K562 (cell line): ENCODE data around the gene ZNF587. TPM values are rescaled to one million over a fixed set of nuclear protein-coding genes. Genes with fewer than 3 reads are reported as not detected.
"Not testable (repeated sequence)": the region's sequence is repeated elsewhere in the genome, so short reads cannot be mapped to it uniquely, and the experiment has no call there.

Experiments
- ATAC-seq: fragments of 200-7000 bp; cut with Tn5 transposase; 3 replicates; pipeline ENCODE4 v1.9.1; 2020; ENCODE audit warnings: moderate library complexity
- BruUV-seq: library from RNA; stranded (reverse); fragments of 400-500 nt; replicated peaks from 2 replicates; lab custom pipeline; 2021; lab: Mats Ljungman, UMichigan
- CTCF ChIA-PET: fragments of 300-600 bp; formaldehyde crosslinking; extraction: SDS; loops from one replicate; lab custom pipeline; 2021; ENCODE audit warnings: low intra/inter-chr PET ratio; lab: Yijun Ruan, JAX
- POLR2A ChIA-PET: fragments of 300-600, 350-650 bp; sonication (Branson Sonifier 250); formaldehyde crosslinking; extraction: SDS; loops from one replicate; lab custom pipeline; 2021; ENCODE audit warnings: antibody characterized with exemption, inconsistent platforms; lab: Yijun Ruan, JAX
- DNase-seq, 4 experiments: peaks; one replicate each; pipeline versions ENCODE4 v3.0.0 to v3.0.0-alpha.2; 2011 to 2018; ENCODE audit warnings: low spot score in 3 of 4, mixed read lengths in 3 of 4; ENCODE audit errors: extremely low read depth in 1 of 4
- FAIRE-seq: peaks from 2 replicates; lab custom pipeline; 2011; peaks lifted over from hg19 to GRCh38; lab: Jason Lieb, UNC
- H2AFZ ChIP-seq: 2 replicates; pipeline ENCODE4 v1.6.0; 2011; ENCODE audit warnings: low read depth, low read length, control low read depth, inconsistent platforms
- H3K27ac ChIP-seq: fragments of 200-600 bp; 3 replicates; pipeline ENCODE4 v1.8.0; 2011; ENCODE audit warnings: low read depth, mild to moderate bottlenecking, control low read depth, inconsistent platforms, low read length, moderate library complexity, mixed read lengths; ENCODE audit errors: extremely low read depth
- H3K27me3 ChIP-seq, 2 experiments: fragments of 300-600 bp in 1 of 2; 2 replicates in 1 of 2; 3 replicates in 1 of 2; pipeline versions ENCODE4 v1.6.0 to v1.8.0; 2011; ENCODE audit warnings: inconsistent platforms in 2 of 2, low read length in 2 of 2, mild to moderate bottlenecking in 1 of 2, mixed read lengths in 1 of 2, moderate library complexity in 1 of 2; ENCODE audit not compliant: control insufficient read depth in 2 of 2, insufficient read depth in 2 of 2
- H3K36me3 ChIP-seq: fragments of 300-600 bp; 3 replicates; pipeline ENCODE4 v1.8.0; 2011; ENCODE audit warnings: mild to moderate bottlenecking, low read length, inconsistent platforms; ENCODE audit not compliant: control insufficient read depth, insufficient read depth
- H3K4me1 ChIP-seq, 2 experiments: fragments of 200-600 bp in 1 of 2; replicated peaks in 1 of 2; 2 replicates in 1 of 2; 3 replicates in 1 of 2; pipeline versions ENCODE4 v1.5.1 to v1.8.0; 2011; ENCODE audit warnings: inconsistent platforms in 2 of 2, low read length in 2 of 2, mild to moderate bottlenecking in 1 of 2, mixed read lengths in 1 of 2, moderate library complexity in 1 of 2; ENCODE audit not compliant: control insufficient read depth in 2 of 2, insufficient read depth in 2 of 2
- H3K4me2 ChIP-seq: 2 replicates; pipeline ENCODE4 v1.6.1; 2011; ENCODE audit warnings: low read length, control low read depth, inconsistent platforms, mixed read lengths; ENCODE audit not compliant: insufficient read depth
- H3K4me3 ChIP-seq: fragments of 200-600 bp; sonication (generic), shearing (Covaris generic); 2 replicates; pipeline ENCODE4 v1.5.1; 2016; ENCODE audit warnings: control low read depth, inconsistent platforms
- H3K79me2 ChIP-seq: fragments of 200-600 bp; 3 replicates; pipeline ENCODE4 v1.8.0; 2011; ENCODE audit warnings: low read length, inconsistent platforms; ENCODE audit not compliant: control insufficient read depth, insufficient read depth
- H3K9ac ChIP-seq, 2 experiments: 2 replicates each; pipeline versions ENCODE4 v1.6.0 to v1.6.1; 2011; ENCODE audit warnings: low read depth in 2 of 2, low read length in 2 of 2, control low read depth in 1 of 2, inconsistent platforms in 1 of 2, mild to moderate bottlenecking in 1 of 2, mixed read lengths in 1 of 2; ENCODE audit not compliant: insufficient read depth in 1 of 2
- H3K9me1 ChIP-seq: one replicate; pipeline ENCODE4 v1.6.0; 2011; ENCODE audit warnings: inconsistent platforms, mild to moderate bottlenecking, low read length, moderate library complexity; ENCODE audit not compliant: control insufficient read depth, insufficient read depth
- H3K9me3 ChIP-seq: replicated peaks from 2 replicates; pipeline ENCODE4 v1.5.1; 2011; ENCODE audit warnings: low read depth, low read length, inconsistent platforms; ENCODE audit not compliant: control insufficient read depth, insufficient read depth
- H4K20me1 ChIP-seq: replicated peaks from 2 replicates; pipeline ENCODE4 v1.6.1; 2011; ENCODE audit warnings: low read length, inconsistent platforms, mixed read lengths; ENCODE audit not compliant: control insufficient read depth, insufficient read depth
- FOXJ3 ChIP-seq: sonication (generic); formaldehyde crosslinking; IDR thresholded peaks from 2 replicates; pipeline ENCODE4 v1.4.0; 2020; ENCODE audit warnings: mild to moderate bottlenecking, missing genetic modification reagents
- TCFL5 ChIP-seq: fragments of 250-450 bp; sonication (Bioruptor Pico); conservative IDR thresholded peaks from 2 replicates; pipeline ENCODE4 v1.6.1; 2021; ENCODE audit warnings: mild to moderate bottlenecking, moderate library complexity, matching md5 sums
- WGBS: fragments of 100-300 bp; shearing (Covaris generic); methylation state at CpG from one replicate; pipeline ENCODE4 v1.1.6; 2016; ENCODE audit warnings: low coverage, mixed read lengths; ENCODE audit not compliant: insufficient coverage; ENCODE audit errors: missing lambda C conversion rate; 5-methylcytosine and 5-hydroxymethylcytosine counted together
- in situ Hi-C: fragments of 300-500 bp; cut with MboI; formaldehyde crosslinking; loops from 4 replicates; pipeline ENCODE4 v1.15.0; 2018; ENCODE audit warnings: inconsistent platforms, mixed read lengths
- intact Hi-C: fragments of 100-400 bp; cut with micrococcal nuclease; formaldehyde crosslinking; loops from 2 replicates; pipeline ENCODE4 v1.14.2; 2022
- polyA plus RNA-seq, 8 experiments: library from polyadenylated mRNA; depleted of rRNA in 4 of 8; stranded (reverse) in 5 of 8; unstranded in 3 of 8; fragments of >200 nt; fragmentation: Nextera tagmentation in 2 of 8; fragmentation: Illumina TruSeq in 1 of 8; extraction: Ambion mirVana in 2 of 8; extraction: Trizol in 1 of 8; gene quantifications; 2 replicates each; pipeline versions ENCODE4 v1.2.1 to v1.2.3, GENCODE V29; 2011 to 2014; ENCODE audit warnings: inconsistent platforms in 1 of 8, missing spikeins in 1 of 8
- total RNA-seq, 7 experiments: library from RNA; depleted of rRNA in 6 of 7; stranded (reverse); fragments of >200 nt in 6 of 7; fragmentation: Illumina TruSeq in 2 of 7; extraction: Trizol in 2 of 7; gene quantifications; 2 replicates each; pipeline versions ENCODE4 v1.2.1 to v1.2.3, GENCODE V29; 2011 to 2021; ENCODE audit warnings: low replicate concordance in 1 of 7
- TF ChIP-seq, protein P1 (sequence below), 2 experiments: fragments of 250-450 bp in 1 of 2; fragments of 450-650 bp in 1 of 2; sonication (Bioruptor Pico) in 1 of 2; IDR thresholded peaks; 2 replicates each; pipeline versions ENCODE4 v1.6.1 to v1.8.0; 2016 to 2021; ENCODE audit warnings: mild to moderate bottlenecking in 2 of 2, moderate library complexity in 2 of 2, missing compliant biosample characterization in 1 of 2, missing genetic modification characterization in 1 of 2

ZNF587 gene
- total and polyA plus RNA-seq, 9 of the 15 experiments (the other 6 are each of a cell fraction or from before 2014, with no cell fraction given): 3.2 to 42.0 (median 24.9) TPM

DNA sequence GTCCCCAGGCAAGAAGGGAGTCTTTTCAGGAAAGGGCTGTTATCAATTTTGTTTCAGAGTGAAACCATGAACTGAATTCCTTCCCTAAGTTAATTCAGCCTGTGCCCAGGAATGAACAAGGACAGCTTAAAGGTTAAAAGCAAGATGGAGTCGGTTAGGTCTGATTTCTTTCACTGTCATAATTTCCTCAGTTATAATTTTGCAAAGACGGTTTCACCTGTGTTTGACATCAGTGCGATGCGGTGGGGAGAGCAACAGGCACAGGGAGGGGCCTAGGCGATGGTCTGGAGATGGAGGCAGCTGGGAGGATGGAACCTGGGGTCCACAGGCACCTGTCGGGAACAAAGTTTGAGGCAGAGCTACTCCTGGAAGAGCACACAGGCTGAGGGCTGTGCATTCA lies 29.1 kb upstream of the ZNF587 start (continued):
- TF ChIP-seq FOXJ3 (CRISPR knock-in tag) (no peak), TCFL5 (CRISPR knock-in tag) (no peak)
- TF ChIP-seq, protein P1, sequence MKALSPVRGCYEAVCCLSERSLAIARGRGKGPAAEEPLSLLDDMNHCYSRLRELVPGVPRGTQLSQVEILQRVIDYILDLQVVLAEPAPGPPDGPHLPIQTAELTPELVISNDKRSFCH (CRISPR knock-in tag; IDR thresholded peaks at IDR 0.05): no peak
- TF ChIP-seq, protein P1 (tag; IDR thresholded peaks at IDR 0.05): peak; percentile 53; the same call in 1 of the 2 replicates

DNA sequence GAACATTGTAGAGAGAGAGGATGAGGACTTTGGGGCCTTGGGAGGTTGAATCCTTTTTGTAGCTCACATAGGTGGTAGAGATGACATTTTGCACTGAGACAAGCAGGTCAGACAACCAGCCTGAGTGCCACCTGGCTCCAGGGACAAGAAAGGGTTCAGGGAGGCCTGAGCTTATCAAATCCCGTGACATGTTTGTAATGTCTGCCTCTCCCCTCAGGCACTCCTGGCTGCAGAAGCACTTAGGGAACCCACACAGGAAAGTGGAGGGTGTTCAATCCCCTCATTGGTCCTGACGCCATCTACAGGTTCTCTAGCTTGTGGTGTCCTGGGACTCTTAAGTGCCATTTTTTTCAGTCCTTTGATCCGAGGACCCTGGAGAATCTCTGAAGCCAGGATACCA lies 28.6 kb upstream of the ZNF587 start:
- WGBS: 25% methylated on average over 2 of the region's 3 CpGs
- H2AFZ ChIP-seq, H3K27ac ChIP-seq, H3K9me3 ChIP-seq, in situ Hi-C loops, H3K9me1 ChIP-seq, CTCF ChIA-PET, intact Hi-C loops, DNase-seq, H3K27me3 ChIP-seq, H4K20me1 ChIP-seq, BruUV-seq: not testable (repeated sequence)
- peaks cover 4 to 13% of the 10 kb centered on the region in 2 experiments; a peak in 3 of 5 replicates for H3K4me1 ChIP-seq
- peak overlapping the region; percentile 83; the same call in 1 of the 2 replicates for H3K4me2 ChIP-seq
- peak overlapping the region in 1 of 2 experiments; percentile 95; a peak in 1 of 4 replicates for H3K9ac ChIP-seq
- ATAC-seq (peak; percentile 8; the same call in 1 of the 3 replicates), FAIRE-seq (peak; percentile 65)
- H3K4me3 ChIP-seq: peak overlapping the region; percentile 91; the same call in 1 of the 2 replicates
- peaks cover 55% of the 10 kb centered on the region for H3K36me3 ChIP-seq
- H3K79me2 ChIP-seq: peaks cover 70% of the 10 kb centered on the region
- POLR2A ChIA-PET: interaction anchor here (0.6 to 0.7 kb wide), 2 partner anchors 28 to 73 kb away, joined by 3 read pairs; partner anchors contain the start of gene ZNF587

DNA sequence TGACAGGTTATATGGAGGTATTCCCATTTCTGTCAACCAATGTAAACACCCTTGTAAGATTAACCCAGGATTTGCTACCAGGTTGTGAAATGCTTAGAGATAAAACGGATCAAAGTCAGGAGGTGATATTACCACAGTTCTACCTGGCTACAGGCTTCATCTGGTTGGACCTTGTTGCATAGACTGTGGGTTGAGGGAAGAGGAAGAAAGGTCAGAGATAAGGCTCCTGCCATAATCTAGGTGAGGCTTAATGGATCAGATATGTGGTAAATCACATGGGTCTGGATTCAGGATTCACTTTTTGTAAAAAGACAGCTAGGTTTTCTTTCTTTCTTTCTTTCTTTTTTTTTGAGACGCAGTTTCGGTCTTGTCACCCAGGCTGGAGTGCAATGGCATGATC lies 28.2 kb upstream of the ZNF587 start:
- H2AFZ ChIP-seq, FAIRE-seq, CTCF ChIA-PET, intact Hi-C loops, H3K9ac ChIP-seq, H3K4me3 ChIP-seq, H4K20me1 ChIP-seq, in situ Hi-C loops, ATAC-seq, DNase-seq, BruUV-seq, H3K9me3 ChIP-seq, H3K4me2 ChIP-seq, H3K9me1 ChIP-seq, H3K27ac ChIP-seq, H3K27me3 ChIP-seq: not testable (repeated sequence)
- Histone ChIP-seq H3K36me3 (peaks cover 58% of the 10 kb centered on the region), H3K4me1 (peaks cover 4 to 13% of the 10 kb centered on the region in 2 experiments; a peak in 3 of 5 replicates), H3K79me2 (peaks cover 74% of the 10 kb centered on the region)
- 100% methylated on average over 2 of the region's 3 CpGs for WGBS
- POLR2A ChIA-PET: interaction anchor here (0.6 to 0.7 kb wide), 2 partner anchors 28 to 73 kb away, joined by 3 read pairs; partner anchors contain the start of gene ZNF587

DNA sequence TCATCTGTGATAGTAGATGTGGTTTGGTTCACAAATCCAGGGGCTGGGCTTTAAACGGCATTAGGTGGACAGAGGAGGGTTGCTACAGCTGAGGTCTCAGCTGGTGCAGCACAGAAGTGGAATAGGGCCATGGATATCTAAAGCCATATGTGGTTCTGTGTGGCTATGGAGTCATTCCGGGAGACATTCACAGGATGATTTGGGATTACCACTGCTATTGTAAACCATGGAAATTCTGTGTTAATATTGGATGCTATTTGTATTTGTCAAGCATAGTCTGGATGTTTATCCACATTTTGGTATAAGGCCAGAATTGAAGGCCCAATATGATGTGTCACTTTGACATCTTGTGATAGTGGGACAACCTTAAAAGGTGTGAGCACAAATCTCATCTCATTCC lies 26.5 kb upstream of the ZNF587 start:
- in situ Hi-C loops, H3K4me3 ChIP-seq, ATAC-seq, H3K9me1 ChIP-seq, H3K4me1 ChIP-seq, H3K27ac ChIP-seq, H3K9me3 ChIP-seq, POLR2A ChIA-PET, H3K9ac ChIP-seq, DNase-seq, FAIRE-seq, H3K4me2 ChIP-seq, CTCF ChIA-PET, H3K27me3 ChIP-seq, H2AFZ ChIP-seq, intact Hi-C loops, H4K20me1 ChIP-seq, BruUV-seq: not testable (repeated sequence)
- Histone ChIP-seq H3K79me2 (peaks cover 85% of the 10 kb centered on the region), H3K36me3 (peaks cover 65% of the 10 kb centered on the region)
- 100% methylated on average over 1 of the region's 2 CpGs for WGBS
